Suprapubic skin (tissue), 4 donors: ENCODE data around the gene KCNK18.

Experiments used
- CTCF ChIP-seq, 2 donors: fragments of 200-600 bp in 1 of 2; fragments of 450-650 bp in 1 of 2; sonication (generic) in 1 of 2; IDR thresholded peaks; one replicate each; pipeline ENCODE4 v1.5.1; 2016 to 2019; ENCODE audit warnings: antibody characterized with exemption in 2 of 2, mild to moderate bottlenecking in 1 of 2, moderate library complexity in 1 of 2
- POLR2A ChIP-seq, 2 donors: fragments of 450-650 bp; IDR thresholded peaks; one replicate each; pipeline ENCODE4 v1.6.1; 2017; ENCODE audit warnings: antibody characterized with exemption in 2 of 2, mild to moderate bottlenecking in 2 of 2, moderate library complexity in 2 of 2
- POLR2AphosphoS5 ChIP-seq, 3 donors: sonication (generic); formaldehyde crosslinking; IDR thresholded peaks; one replicate each; pipeline ENCODE4 v1.6.1; 2017; ENCODE audit warnings: antibody characterized with exemption in 3 of 3

GRCh38 chr10:117239051-117239450 is 41.8 kb downstream of the KCNK18 start:
- no peak for TF ChIP-seq POLR2AphosphoS5 (IDR thresholded peaks at IDR 0.05)
- TF ChIP-seq CTCF (IDR thresholded peaks at IDR 0.05): no peak
- no peak for TF ChIP-seq POLR2A (IDR thresholded peaks at IDR 0.05)
